ENCODE data around the gene RPH3AL.
"Not testable (repeated sequence)": the region's sequence is repeated elsewhere in the genome, so short reads cannot be mapped to it uniquely, and the experiment has no call there.

Gene RPH3AL

DNA sequence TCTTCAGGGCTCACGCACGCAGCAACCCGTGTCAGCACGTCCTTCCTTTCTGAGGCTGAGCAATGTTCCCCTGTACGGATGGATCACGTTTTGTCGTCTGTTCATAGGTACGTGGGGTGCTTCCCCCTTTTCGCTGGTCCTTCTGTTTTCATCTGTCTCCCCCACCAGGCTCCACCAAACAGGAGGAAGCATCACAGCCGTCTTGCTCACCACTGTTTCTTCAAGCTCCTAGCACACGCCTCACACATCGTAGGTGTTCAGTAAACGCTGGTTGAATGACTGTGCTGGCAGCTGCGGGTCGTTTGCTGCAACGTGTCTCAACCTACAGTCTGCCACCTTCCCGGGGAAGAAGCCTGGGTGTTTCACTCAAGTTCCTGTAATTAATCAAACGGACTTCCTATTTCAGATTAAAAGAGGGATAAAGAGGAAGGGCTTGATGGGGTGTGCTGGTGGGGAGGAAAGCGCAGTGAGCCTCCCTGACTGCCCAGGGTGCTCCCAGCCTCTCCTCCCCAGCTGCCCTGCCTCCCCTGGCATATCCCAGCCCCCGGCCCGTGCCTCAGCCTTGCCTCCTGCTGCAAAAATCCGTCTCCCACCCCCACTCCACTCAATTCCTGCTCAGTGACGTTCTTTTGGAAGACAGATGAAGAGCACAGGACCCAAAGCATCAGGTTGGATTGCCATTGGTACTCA, 94.4 kb downstream of the RPH3AL start:
- no peak overlapping the region for H3K27ac Mint-ChIP-seq
- no peaks in the 10 kb centered on the region for H3K9me3 Mint-ChIP-seq
- no peaks in the 10 kb centered on the region for H3K27me3 Mint-ChIP-seq
- no peaks in the 10 kb centered on the region for H3K4me1 Mint-ChIP-seq (ENCODE audit: low read depth)
- H3K4me3 Mint-ChIP-seq = no peak overlapping the region
- no peaks in the 10 kb centered on the region for H3K36me3 Mint-ChIP-seq (ENCODE audit: low read depth)

DNA sequence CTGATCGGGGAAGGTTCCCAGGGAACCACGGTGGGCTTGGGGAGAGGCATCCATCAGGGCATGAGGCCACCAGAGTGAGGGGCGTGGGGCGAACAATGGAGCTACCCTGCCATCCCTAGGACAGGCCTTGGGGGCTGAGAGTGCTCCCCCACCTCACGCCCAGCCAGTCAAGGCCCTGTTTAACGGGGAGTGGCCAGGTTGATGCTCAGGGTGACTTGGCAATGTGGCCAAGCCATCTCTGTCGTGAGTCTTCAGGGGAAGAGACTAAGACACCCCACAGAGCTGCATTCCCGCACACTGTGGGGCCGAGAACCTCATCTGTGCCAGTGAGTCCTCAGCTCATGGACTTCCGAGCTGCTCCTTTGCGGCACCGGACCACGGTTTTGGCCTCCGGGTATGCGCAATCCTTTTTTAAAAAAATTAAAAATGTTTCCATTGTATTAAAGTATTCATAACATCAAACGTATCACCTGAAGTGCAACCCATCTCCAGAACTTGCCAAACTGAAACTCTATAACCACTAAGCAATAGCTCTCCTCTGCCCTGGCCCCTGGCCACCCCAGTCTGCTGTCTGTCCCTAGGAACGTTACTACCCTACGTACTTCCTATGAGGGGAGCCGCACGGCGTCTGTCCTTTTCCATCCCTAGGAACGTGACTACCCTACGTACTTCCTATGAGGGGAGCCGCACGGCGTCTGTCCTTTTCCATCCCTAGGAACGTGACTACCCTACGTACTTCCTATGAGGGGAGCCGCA, 99.3 kb downstream of the RPH3AL start:
- no peaks in the 10 kb centered on the region for H3K36me3 Mint-ChIP-seq (ENCODE audit: low read depth)
- H3K4me3 Mint-ChIP-seq = no peak overlapping the region
- no peak overlapping the region for H3K27ac Mint-ChIP-seq
- no peaks in the 10 kb centered on the region for H3K4me1 Mint-ChIP-seq (ENCODE audit: low read depth)
- no peaks in the 10 kb centered on the region for H3K9me3 Mint-ChIP-seq
- no peaks in the 10 kb centered on the region for H3K27me3 Mint-ChIP-seq

DNA sequence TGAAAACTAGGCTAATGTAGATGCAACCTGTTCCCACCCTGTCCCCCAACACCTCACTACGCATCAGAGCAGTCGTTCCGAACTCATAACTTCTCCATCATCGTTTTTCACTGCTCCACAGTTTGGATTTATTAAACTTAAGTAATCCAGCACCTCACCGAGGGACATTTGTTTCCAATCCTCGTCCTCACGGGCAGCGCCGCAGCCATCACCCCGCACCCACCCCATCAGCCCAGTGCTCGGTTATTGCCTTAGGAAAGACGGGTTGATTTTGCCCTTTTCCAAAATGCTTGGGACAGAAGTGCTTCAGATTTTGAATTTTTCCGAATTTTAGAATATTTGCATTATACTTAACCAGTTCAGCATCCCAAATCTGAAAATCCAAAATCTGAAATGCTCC, 100.2 kb downstream of the RPH3AL start:
- H3K27me3 Mint-ChIP-seq = no peaks in the 10 kb centered on the region
- no peak overlapping the region for H3K4me3 Mint-ChIP-seq
- H3K36me3 Mint-ChIP-seq (ENCODE audit: low read depth) = no peaks in the 10 kb centered on the region
- no peaks in the 10 kb centered on the region for H3K4me1 Mint-ChIP-seq (ENCODE audit: low read depth)
- no peaks in the 10 kb centered on the region for H3K9me3 Mint-ChIP-seq
- H3K27ac Mint-ChIP-seq = no peak overlapping the region

- Mint-ChIP-seq H3K27me3 (no peaks in the 10 kb centered on the region), H3K4me3 (no peak overlapping the region), H3K36me3 (ENCODE audit: low read depth) (no peaks in the 10 kb centered on the region), H3K9me3 (no peaks in the 10 kb centered on the region), H3K4me1 (ENCODE audit: low read depth) (no peaks in the 10 kb centered on the region), H3K27ac (no peak overlapping the region)
These were observed 101.1 kb downstream of the RPH3AL start for GRCh38 chr17:251531-251930.

- Mint-ChIP-seq H3K27ac (no peak overlapping the region), H3K4me1 (ENCODE audit: low read depth) (no peaks in the 10 kb centered on the region), H3K4me3 (no peak overlapping the region), H3K9me3 (no peaks in the 10 kb centered on the region), H3K27me3 (no peaks in the 10 kb centered on the region), H3K36me3 (ENCODE audit: low read depth) (no peaks in the 10 kb centered on the region)
These were observed 101.9 kb downstream of the RPH3AL start for GRCh38 chr17:250487-251300.

- Mint-ChIP-seq H3K36me3 (ENCODE audit: low read depth) (peaks cover 3% of the 10 kb centered on the region), H3K4me1 (ENCODE audit: low read depth) (no peaks in the 10 kb centered on the region), H3K9me3 (peaks cover 4% of the 10 kb centered on the region), H3K27me3 (no peaks in the 10 kb centered on the region), H3K27ac (no peak overlapping the region), H3K4me3 (no peak overlapping the region)
These were observed 103.2 kb downstream of the RPH3AL start for GRCh38 chr17:249236-249993.

GRCh38 chr17:248337-249235, 104.0 kb downstream of the RPH3AL start:
- no peak overlapping the region for H3K4me3 Mint-ChIP-seq
- no peak overlapping the region for H3K27ac Mint-ChIP-seq
- H3K9me3 Mint-ChIP-seq = peaks cover 4% of the 10 kb centered on the region

DNA sequence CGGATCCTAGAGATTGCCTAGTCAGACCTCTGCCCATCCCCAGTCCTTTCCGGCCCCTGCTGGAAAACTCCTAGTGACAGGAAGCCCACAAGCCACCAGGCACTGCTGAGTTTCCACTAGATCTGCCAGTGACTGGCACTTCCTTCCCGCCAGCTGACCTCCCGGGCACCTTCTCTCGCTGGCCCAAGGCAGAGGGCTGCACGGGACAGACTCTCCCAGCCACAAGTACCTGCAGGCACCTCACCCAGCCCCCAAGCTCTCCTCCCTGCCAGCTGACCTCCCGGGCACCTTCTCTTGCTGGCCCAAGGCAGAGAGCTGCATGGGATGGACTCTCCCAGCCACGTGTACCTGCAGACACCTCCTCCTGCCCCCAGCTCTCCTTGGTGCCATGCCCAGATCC, 104.8 kb downstream of the RPH3AL start:
- H3K27ac Mint-ChIP-seq = no peak overlapping the region
- peaks cover 4% of the 10 kb centered on the region for H3K9me3 Mint-ChIP-seq
- H3K4me1 Mint-ChIP-seq (ENCODE audit: low read depth) = no peaks in the 10 kb centered on the region
- peaks cover 3% of the 10 kb centered on the region for H3K36me3 Mint-ChIP-seq (ENCODE audit: low read depth)
- no peak overlapping the region for H3K4me3 Mint-ChIP-seq
- no peaks in the 10 kb centered on the region for H3K27me3 Mint-ChIP-seq

More at GRCh38 chr17:248337-249235, 104.0 kb downstream of the RPH3AL start:
- Mint-ChIP-seq H3K36me3 (ENCODE audit: low read depth) (peaks cover 3% of the 10 kb centered on the region), H3K4me1 (ENCODE audit: low read depth) (no peaks in the 10 kb centered on the region), H3K27me3 (no peaks in the 10 kb centered on the region)

DNA sequence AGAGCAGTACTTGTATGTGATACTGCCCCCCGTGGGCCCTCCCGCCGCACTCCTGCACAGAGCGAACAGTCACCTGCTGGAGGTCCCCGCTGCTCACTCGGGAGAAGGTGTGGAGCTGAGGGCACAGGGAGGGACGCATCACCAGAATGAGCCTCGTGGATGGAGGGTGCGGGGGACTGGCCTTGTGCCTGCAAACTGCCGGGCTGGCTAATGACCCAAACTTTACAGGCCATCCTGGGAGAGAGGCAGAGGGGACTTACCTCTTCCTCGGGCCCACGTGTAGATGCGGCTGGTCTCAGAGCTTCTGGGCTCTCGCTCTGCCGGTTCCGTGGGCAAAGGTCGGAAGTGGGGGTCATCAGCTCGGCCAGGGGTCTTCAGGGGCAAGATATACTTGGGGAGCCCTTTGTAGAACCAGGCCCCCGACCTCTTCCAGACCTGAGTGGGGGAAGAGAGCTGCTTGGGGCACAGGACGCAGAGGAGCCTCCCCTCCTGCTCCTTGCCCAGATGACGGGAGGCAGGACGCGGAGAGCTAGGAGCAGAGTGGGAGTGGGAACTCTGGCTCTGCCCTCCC, 105.7 kb downstream of the RPH3AL start:
- Mint-ChIP-seq H3K27ac (no peak overlapping the region), H3K4me3 (no peak overlapping the region), H3K27me3 (no peaks in the 10 kb centered on the region), H3K9me3 (peaks cover 4% of the 10 kb centered on the region), H3K36me3 (ENCODE audit: low read depth) (peaks cover 3% of the 10 kb centered on the region), H3K4me1 (ENCODE audit: low read depth) (no peaks in the 10 kb centered on the region)

DNA sequence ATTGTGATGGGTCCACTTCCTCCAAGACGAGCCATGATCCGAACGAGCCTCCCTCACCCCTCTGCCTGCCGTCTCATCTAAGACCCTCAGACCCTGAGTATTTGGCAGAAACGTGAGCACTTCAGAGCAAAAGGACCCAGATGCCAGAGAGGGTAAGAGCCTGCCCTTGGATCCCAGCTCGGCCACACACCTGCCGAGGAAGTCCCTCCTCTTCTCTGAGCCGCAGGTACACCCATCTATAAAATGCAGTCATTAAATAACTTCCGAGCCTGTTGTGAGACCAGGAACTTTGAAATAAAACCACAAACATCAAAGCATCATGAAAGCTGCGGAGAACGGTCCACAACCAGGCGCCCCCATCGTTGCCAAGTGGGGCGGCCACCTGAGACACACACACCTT, 106.4 kb downstream of the RPH3AL start:
- peaks cover 4% of the 10 kb centered on the region for H3K9me3 Mint-ChIP-seq
- no peaks in the 10 kb centered on the region for H3K27me3 Mint-ChIP-seq
- H3K4me1 Mint-ChIP-seq (ENCODE audit: low read depth) = no peaks in the 10 kb centered on the region
- H3K27ac Mint-ChIP-seq = no peak overlapping the region
- no peak overlapping the region for H3K4me3 Mint-ChIP-seq
- H3K36me3 Mint-ChIP-seq (ENCODE audit: low read depth) = peaks cover 3% of the 10 kb centered on the region

DNA sequence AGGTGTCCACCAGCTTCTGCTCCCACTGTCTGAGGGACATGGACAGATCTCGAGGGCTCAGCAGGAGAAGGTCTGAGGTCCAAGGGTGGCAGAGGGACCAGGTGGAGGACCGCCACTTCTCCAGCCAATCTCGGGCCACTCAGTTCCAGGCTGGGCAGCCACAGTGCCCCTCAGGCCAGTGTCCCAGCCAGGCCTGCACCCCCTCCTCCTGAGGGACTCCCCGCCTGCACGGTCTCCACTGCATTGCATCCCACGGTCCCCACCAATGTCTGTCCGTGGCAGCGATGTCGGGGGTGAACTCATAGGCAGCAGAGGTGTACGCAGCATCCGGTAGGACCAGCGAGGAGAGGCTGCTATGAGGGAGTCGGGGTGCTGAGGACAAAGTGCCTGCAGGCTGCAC, 107.0 kb downstream of the RPH3AL start:
- no peak overlapping the region for H3K4me3 Mint-ChIP-seq
- H3K27me3 Mint-ChIP-seq = no peaks in the 10 kb centered on the region
- no peaks in the 10 kb centered on the region for H3K4me1 Mint-ChIP-seq (ENCODE audit: low read depth)
- no peak overlapping the region for H3K27ac Mint-ChIP-seq
- H3K36me3 Mint-ChIP-seq (ENCODE audit: low read depth) = peaks cover 3% of the 10 kb centered on the region
- peaks cover 4% of the 10 kb centered on the region for H3K9me3 Mint-ChIP-seq

DNA sequence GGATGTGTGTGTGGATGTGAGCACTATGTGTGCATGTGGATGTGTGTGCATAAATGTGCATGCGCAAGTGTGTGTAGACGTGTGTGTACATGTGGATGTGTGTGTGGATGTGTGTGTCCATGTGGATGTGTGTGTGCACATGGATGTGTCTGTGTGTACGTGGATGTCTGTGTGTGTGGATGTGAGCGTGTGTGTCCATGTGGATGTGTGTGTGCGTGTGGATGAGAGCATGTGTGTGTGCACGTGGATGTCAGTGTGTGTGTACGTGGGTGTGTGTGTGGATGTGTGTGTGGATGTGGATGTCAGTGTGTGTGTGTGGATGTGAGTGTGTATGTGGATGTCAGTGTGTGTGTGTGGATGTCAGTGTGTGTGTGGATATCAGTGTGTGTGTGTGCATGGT, 107.6 kb downstream of the RPH3AL start:
- Mint-ChIP-seq H3K27me3 (no peaks in the 10 kb centered on the region), H3K9me3 (peaks cover 4% of the 10 kb centered on the region), H3K4me1 (ENCODE audit: low read depth) (no peaks in the 10 kb centered on the region), H3K27ac (no peak overlapping the region), H3K36me3 (ENCODE audit: low read depth) (peaks cover 3% of the 10 kb centered on the region), H3K4me3 (no peak overlapping the region)

GRCh38 chr17:243924-244323, 108.7 kb downstream of the RPH3AL start:
- not testable (repeated sequence) for H3K4me3 Mint-ChIP-seq; H3K27me3 Mint-ChIP-seq; H3K4me1 Mint-ChIP-seq (ENCODE audit: low read depth); H3K27ac Mint-ChIP-seq; H3K36me3 Mint-ChIP-seq (ENCODE audit: low read depth); H3K9me3 Mint-ChIP-seq

DNA sequence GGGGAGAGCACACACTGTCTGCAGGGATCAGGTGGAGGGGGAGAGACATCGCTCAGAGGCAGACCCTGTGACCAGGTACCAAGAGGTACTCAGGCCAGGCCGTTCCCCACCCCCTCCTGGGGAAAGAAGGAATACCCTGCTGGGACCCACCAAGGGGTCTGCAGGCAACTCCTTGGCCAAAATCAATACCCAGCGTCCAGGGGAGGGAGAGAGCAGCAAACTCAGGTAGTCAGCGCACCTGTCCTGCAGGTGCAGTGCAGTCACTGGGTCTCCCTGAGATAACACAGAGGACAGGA, 113.7 kb downstream of the RPH3AL start:
- H3K4me3 Mint-ChIP-seq = no peak overlapping the region
- no peaks in the 10 kb centered on the region for H3K9me3 Mint-ChIP-seq
- H3K27me3 Mint-ChIP-seq = no peaks in the 10 kb centered on the region
- no peaks in the 10 kb centered on the region for H3K36me3 Mint-ChIP-seq (ENCODE audit: low read depth)
- no peak overlapping the region for H3K27ac Mint-ChIP-seq
- H3K4me1 Mint-ChIP-seq (ENCODE audit: low read depth) = no peaks in the 10 kb centered on the region
